HG02678 (cell line): ENCODE results near the gene TSFM.
A peak's percentile ranks its signal among the peaks of the same experiment; 100 is the strongest.
"Not testable (repeated sequence)": the region's sequence is repeated elsewhere in the genome, so short reads cannot be mapped to it uniquely, and the experiment has no call there.

ENCODE experiments used
- ATAC-seq: cut with Tn5 transposase; IDR thresholded peaks from one replicate; pipeline ENCODE4 v1.9.1; 2021; ENCODE audit warnings: mild to moderate bottlenecking, moderate library complexity; ENCODE audit not compliant: unreplicated experiment

Gene TSFM

DNA sequence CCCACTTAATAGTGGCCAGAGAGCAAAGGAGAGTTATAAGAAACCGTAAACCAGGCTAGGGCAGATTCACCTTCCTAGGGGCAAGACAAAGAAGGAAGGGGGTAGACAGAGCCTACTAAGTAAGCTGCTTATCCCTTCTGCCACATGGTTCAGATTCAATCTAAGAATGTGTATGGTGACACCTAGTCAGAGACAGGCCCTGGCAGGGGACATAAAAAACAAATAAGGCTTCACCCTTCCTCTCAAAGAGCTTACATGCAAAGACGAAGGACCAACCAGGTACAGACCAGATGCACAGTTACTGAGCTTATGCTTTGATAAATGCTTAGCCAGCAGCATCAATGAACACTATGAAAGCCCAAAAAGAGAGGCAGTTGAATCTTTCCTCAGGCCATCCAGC, 20.1 kb upstream of the TSFM start:
- no peak for ATAC-seq

DNA sequence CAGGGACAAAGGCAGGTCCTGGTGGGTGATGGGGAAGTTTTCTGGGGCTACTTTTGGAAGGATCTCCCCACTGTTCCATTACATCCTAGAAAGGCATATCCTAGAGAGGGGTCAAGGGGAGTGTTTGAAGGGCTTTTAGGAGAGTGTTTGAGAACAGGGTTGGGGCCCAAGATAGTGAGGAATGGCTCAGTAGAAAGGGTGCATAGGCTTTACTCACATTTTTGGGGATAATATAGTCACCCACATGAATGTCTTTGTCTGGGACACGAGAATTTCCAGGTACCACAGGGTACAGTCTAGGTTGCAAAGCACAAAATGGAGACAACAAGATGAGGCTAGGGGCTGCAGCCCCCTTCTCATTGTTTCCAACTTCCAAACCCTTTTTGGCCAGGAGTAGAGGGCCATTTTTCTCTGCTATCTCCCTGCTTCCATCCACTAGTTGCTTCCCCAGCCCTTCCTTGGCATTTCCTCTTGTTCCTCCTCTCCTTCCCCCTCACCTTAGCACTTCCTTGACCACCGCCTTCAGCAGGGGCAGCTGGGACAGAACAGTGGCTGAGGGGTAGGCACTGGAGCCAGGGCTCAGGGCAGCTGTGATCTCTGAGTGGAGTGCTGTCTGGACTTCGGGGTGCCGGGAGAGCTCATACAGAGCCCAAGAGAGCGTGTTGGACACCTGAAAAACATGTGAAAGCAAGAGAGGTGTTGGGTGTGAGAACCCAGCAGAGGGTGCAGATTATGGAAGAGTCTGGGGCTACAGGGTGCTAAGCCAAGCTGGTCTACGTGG, 18.5 kb upstream of the TSFM start:
- no peak for ATAC-seq

DNA sequence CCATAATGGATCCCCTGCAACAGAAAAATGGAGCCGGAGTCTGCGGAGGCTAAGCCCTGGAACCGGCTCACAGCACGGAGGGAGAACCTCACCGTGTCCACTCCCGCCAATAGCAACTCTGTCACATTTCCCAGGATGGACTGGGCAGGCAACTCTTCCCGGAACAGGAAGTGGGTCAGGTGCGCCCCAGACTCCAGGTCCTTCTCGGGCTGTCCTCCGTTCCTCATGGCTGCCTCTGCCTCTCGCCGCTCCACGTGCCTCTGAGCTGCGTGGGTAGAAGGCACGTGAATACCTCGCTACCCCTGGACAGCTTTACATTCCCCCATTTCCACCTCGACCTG, 18.0 kb upstream of the TSFM start:
- no peak for ATAC-seq

DNA sequence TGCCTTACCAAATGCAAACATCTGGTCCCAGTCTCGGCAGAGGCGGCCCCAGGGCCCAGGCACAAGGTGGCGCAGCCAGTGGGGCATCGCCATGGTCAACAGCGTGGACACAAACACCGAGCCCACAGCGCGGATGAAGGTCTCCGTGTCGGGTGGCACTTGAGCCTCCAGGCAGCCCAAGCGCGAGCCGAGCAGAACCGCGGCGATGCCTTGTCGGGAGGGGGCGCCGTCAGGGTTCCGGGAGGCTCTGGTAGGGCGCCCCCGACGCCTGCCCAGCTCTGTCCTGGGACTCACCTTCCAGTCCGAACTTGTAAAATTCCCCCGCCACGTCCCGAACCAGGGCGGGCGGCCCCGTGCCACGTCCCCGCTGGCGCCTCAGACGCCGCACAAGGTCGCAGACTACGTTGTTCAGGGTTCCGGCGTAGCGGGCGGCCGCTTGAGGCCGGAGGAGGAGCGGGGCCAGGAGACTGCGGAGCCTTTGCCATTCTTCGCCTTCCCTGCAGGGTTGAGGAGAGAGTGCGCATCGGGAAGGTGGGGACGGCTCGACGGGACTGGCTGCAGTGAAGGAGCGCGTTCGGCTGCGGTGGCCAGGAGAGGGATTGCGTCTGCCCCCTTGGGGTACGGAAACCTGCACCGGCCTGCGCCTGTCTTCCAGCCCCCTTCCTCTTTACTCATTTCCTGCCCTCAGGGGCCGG, 17.4 kb upstream of the TSFM start:
- ATAC-seq: no peak

DNA sequence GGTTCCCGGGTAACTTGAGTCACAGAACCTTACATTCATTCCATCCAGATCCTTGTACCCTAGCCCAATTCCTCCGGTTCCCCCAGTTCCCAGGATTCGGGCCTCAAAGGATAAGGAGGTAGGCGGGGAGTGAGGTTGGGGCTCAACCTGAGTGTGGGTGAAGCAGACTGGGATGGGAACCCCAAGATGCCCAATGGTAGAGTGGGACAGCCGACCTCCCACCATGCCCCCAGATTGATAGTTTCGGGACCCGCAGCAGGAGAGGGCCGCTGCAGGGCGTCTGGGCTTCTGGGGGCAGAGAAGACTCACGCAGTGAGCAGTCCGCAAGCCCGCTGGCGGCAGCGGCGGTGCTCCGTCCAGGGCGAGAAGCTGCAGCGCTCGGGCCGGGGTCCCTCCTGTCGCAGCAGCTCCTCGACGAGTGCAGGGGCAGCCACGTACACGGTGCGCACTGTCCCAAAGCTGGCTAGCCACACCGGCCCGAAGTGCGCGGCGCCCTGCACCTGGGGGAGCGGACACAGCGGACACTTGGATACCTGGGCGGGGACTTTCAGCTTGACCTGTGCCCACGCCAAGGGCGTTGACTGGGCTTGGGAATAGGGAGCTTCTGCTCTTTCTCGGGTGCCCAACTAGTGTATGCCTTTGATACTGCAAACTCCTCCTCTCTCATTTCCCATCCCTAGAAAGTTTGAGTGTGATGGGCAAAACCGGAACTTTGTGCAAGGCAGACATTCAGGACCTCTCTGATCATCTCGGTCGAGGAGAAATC, 16.7 kb upstream of the TSFM start:
- ATAC-seq: no peak

DNA sequence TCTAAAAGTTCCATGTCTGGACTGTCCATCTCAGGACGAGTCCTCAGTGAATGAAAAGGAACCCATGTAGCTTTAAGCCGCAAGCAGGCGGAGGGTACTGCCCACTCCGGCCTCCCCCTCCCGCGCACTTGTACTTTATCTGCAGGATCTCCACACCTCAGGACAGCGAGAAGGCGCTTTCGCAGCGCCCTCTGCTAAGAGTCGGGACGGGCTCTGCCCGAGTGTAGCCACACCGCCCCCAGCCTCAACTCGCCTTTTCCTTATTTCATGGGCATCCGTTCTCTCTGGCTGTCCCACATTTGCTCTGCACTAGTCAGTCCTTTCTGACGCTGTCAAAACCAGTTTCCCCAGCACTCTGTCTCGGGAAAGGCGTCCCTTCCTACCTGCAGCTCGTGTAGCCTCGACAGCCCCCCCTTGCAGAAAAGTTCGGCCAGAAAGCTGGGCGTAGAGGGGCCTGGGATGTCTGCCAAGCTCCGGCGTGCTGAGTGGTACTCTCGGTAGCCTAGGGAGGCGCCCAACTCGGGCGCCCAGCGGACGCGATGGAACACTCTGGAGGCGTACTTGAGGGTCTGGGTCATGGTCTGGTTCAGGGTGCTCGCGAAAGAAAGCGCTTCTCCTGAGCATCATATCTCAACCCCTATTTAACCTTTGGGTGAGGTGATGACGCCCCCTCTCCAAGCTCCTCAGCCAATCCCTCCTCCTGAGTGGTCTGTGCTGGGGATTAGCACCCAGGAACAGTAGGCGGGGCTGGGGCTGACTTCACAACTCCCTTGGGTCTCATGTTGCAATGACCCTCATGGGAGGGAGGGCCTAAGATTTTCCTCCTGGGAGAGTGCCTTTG, 15.9 kb upstream of the TSFM start, which contains the start of gene CYP27B1:
Gene CYP27B1 (minus strand): TSS at position 615 of the 841 bp plus-strand sequence. CDS start 37 bp downstream, at position 578.
- no peak for ATAC-seq

DNA sequence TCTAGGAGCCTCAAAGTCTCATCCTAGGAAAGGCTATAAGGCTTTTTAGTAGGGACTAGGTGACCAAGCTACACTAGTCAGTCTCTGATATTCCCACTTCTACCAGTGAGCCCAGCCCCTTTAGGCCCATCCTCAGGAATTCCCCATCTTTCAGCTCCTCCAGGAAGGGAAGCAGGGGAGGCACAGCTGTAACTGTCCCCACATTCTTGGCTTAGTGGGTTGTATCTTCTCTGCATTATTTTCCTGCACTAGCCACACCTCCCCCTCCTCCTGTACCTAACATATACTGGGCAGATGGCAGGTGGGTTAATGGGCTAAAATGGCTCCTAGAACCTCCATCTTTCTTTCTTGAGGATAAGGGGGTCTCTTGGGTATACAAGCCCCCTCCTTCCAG, 15.3 kb upstream of the TSFM start:
- ATAC-seq: no peak

DNA sequence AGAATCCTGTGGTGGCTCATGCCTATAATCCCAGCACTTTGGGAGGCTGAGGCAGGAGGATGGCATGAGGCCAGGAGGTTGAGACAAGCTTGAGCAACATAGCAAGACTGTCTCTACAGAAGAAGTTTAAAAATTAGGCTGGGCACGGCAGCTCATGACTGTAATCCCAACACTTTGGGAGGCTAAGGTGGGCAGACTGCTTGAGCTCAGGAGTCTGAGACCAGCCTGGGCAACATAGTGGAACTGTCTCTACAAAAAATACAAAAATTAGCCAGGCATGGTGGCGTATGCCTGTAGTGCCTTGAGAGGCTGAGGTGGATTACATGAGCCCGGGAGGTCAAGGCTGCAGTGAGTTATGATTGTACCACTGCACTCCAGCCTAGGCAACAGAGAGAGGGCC, 14.7 kb upstream of the TSFM start:
- no peak for ATAC-seq

DNA sequence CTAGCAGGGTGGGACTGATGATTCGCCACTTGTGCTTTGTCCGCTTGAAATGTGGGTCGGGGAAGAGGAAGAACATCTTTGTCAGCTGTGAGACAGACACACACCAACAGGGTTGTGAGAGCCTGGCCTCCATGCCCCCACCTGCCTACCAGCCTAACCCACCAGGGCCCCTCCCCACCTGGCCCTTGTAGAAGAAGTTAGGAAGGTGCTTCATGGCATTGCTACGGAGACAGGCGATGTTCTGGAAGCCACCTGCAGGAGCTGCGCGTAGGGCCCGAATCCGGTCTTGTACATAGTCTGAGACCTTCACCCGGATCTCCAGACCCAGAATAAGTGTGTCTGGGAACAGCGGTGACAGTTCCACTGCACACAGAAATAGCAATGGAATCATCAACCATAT, 13.0 kb upstream of the TSFM start:
- ATAC-seq: no peak

DNA sequence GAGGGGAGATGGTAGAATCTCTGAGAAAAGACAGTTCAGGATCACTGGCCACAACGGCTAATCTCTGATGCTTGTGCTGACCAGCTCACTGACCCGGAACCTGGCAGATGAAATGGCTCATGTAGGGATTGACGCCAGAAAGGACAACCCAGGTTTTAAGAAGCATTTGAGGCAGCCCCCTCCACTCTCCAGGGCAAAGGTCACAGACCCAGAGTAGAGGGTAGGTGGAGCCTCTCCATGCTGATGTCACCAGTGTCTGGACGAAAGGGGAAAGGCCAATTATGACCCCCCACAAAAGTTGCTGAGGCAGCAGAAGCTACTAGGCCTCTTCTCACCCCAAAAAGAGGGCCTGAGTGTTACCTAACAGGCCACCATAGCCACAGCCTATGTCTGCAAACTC, 11.9 kb upstream of the TSFM start:
- no peak for ATAC-seq

DNA sequence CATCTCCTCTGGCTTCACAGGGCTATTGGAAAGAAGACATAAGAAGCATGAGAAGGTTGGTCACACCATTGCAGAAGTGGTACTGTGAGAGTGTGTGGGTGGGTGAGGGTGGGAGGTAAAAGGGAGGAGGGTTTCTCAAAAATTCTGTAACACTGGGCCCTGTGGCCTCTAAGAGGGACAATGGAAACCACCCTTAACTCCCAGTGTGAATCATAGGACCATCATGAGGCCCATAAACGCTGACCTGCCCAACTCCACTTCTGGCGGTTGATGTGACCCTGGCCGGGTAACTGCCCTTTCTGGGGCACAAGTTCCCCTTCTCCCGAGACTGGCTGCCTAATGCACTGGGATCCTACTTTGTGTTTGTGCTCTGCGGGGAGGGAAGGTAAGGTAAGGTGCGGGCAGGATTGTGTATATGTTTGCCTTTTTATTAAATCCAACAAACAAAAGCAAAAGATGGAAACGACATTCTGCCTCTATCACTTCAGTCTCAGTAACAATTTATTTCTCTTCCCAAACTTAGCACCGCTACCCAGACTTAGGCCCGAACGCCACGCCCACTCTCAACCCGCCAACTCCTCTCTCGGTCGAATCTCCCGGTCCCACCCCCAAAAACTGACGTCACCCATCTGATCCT, 11.2 kb upstream of the TSFM start:
- peak; percentile 75 for ATAC-seq

DNA sequence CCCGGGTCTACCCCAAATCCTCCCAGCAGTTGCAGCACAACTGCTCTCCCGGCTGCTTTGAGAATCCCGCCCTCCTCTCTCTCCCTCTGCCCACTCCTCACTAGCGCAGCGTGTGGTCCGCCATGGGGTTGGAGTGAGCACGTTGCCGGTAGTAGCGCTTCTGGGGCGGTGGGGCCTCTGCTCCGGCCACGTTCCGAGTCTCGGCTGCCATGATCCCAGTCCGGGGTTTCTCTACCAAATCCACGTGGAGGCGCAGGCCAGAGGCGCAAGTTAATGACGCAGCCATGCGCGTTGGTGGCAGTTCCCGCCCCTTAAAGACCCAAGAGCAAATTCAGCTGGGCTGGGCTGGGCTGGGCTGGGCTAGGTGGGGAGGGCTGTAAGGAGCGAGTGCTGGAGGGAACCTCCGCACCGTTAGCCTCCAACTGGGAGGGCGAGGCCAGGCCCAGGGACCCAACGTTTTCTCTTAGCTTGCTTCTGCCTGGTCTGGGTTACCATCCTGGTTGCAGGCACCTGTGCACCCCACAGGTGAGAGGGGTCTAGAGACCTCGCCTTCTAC, 10.6 kb upstream of the TSFM start, which contains the start of gene METTL1:
Gene METTL1 (minus strand): TSS at position 233 of the 556 bp plus-strand sequence. CDS start 22 bp downstream, at position 211.
- ATAC-seq: peak; percentile 77

DNA sequence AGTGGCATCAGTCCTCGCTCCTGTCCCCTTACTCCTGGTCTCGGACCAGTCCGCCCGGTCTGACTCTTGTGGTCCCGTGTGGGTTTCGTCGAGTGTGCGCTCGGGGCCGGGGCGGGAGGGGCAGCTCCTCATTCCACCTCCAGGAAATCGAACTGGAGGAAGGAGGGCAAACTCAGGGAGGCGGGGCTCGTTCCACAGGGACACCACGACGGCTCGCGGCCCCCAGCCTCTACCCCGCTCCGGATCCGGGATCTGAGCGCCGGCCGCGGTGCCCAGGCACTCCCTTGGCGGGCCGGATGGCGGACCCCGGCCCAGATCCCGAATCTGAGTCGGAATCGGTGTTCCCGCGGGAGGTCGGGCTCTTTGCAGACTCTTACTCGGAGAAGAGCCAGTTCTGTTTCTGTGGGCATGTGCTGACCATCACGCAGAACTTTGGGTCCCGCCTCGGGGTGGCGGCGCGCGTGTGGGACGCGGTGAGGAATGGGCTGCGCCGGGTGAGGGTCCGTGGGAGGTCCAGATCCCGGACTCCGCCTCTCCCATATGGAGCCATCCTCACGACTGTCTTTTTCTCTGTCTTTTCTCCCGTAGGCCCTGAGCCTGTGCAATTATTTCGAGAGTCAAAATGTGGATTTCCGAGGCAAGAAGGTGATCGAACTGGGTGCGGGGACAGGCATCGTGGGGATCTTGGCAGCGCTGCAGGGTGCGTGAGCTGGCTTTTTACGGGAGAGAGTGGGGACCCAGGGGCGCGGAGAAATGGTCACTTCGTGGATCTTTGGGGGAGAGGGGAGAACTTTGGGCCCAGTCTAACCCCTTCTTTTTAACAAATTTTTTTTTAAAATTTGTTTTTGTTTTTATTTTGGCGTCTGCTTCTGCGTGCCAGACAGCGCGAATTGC, 9.9 kb upstream of the TSFM start, which contains the start of gene EEF1AKMT3:
Gene EEF1AKMT3 (plus strand): TSS at position 186 of the 894 bp plus-strand sequence. CDS start 111 bp downstream, at position 297.
- peak; percentile 17 for ATAC-seq

DNA sequence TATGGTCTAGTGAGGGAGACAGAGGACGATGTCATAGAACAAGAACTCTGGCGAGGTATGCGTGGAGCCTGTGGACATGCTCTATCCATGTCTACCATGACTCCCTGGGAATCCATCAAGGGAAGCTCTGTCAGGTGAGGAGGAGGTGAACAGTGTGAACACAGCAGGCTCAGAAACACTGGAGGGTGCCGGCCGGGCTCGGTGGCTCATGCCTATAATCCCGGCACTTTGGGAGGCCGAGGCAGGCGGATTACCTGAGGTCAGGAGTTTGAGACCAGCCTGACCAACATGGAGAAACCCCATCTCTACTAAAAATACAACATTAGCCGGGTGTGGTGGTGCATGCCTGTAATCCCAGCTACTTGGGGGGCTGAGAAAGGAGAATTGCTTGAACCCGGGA, 8.0 kb upstream of the TSFM start:
- not testable (repeated sequence) for ATAC-seq

DNA sequence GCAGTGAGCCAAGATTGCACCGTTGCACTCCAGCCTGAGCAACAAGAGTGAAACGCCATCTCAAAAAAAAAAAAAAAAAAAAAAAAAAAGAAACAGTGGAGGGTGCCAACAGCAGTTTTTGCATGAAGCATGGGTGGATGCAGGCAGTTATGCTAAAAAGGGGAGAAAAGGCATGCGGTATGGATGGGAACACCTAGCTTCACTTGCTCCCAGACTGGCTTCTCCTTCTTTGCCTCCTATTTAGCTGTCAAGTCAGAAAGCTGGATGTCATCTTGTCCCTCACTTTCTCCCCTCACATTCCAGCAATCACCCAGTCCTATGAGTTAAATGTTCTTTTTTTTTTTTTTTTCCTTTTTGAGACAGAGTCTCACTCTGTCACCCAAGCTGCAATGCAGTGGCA, 7.5 kb upstream of the TSFM start:
- no peak for ATAC-seq

DNA sequence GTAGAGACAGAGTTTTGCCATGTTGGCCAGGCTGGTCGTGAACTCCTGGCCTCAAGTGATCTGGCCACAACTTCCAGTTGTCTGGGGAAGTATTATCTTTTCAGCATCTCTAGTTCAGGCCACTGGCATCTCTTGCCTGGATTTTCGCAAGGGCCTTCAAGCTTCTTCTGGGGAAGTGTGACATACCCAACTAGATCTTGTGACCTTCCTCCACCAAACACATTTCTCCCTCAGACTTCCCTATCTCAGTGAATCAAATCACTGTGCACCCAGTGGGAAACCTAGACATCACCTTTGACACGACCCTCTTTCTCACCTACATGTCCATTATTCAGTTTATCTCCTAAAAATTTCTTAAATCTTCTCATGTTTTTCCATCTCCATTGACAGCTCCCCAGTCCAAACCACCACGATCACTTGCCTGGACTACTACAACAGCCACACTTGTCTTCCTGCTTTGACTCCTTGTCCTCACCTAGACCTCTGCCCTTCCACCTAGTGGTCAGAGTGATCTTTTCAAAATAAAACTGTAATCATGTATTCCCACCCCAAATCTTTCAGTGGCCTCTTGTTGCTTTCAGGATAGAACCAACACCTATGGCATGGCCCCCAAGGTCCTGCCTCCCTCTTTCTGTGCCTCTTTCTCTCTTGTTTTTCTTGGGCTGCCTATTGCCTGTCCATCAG, 6.9 kb upstream of the TSFM start:
- ATAC-seq: no peak

DNA sequence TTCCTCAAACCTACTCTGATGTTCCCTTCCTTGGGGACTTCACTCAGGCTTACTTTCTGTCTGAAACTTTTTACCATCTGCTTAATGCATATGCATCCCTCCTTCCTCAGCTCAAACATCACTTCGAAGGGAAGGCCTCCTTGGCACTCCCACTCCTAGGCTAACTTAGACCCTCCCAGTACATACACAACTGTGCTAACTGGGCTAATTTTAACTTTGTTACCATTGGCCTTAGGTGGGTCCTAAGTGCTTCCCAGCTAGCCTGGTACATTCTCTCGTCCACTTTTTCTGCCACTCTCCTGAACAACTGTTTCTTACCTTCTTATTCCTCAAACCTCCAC, 6.4 kb upstream of the TSFM start:
- ATAC-seq: no peak

DNA sequence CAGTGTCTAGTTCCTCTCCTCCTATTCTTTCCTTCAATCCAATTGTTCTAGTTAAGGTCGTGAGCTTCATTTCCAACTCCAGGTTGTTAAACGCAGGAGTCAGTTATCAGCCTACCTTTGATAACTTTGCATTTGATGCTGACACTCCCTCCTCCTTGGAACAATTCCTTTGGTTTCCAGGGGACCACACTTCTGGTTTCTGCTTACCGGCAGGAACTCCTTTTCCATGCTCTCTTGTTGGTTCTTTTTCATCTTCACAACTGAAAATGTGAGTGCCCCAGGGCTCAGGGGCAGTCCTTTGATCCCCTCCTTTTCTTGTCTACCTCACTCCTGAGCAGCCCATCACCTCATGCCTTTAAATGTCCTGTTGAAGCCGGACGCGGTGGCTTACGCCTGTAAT, 5.2 kb upstream of the TSFM start:
- ATAC-seq: no peak
